Activated CD4-positive, alpha-beta T cell treated with anti-CD3 and anti-CD28 coated beads for 36 hours (primary cell): ENCODE measurements around the gene ENOX2. TPM values are rescaled to one million over a fixed set of nuclear protein-coding genes. Genes with fewer than 3 reads are reported as not detected.

Source experiments
- ATAC-seq: fragments of 200-7000 bp; cut with Tn5 transposase; one replicate; pipeline ENCODE4 v1.10.0; 2021; ENCODE audit warnings: mild to moderate bottlenecking, moderate library complexity
- CTCF ChIA-PET: fragments of 350-600 bp; sonication (Branson Sonifier 250); formaldehyde crosslinking; loops from one replicate; lab custom pipeline; 2021; ENCODE audit warnings: antibody characterized with exemption; lab: Charles Lee
- POLR2A ChIA-PET: fragments of 350-600 bp; sonication (Branson Sonifier 250); formaldehyde crosslinking; loops from one replicate; lab custom pipeline; 2021; ENCODE audit warnings: antibody characterized with exemption, inconsistent platforms; lab: Charles Lee
- DNase-seq: peaks from one replicate; pipeline ENCODE4 v3.0.0-alpha.2; 2020
- H3K27ac Mint-ChIP-seq: one replicate; pipeline ENCODE4 v1.8.0; 2021; ENCODE audit warnings: mixed read lengths
- H3K27me3 Mint-ChIP-seq: one replicate; pipeline ENCODE4 v1.8.0; 2021; ENCODE audit warnings: mixed read lengths
- H3K36me3 Mint-ChIP-seq: one replicate; pipeline ENCODE4 v1.8.0; 2021; ENCODE audit warnings: low read depth, mixed read lengths
- H3K4me1 Mint-ChIP-seq: one replicate; pipeline ENCODE4 v1.8.0; 2021; ENCODE audit warnings: mixed read lengths
- H3K4me3 Mint-ChIP-seq: one replicate; pipeline ENCODE4 v1.8.0; 2021; ENCODE audit warnings: mild to moderate bottlenecking, moderate library complexity, mixed read lengths
- H3K9me3 Mint-ChIP-seq: one replicate; pipeline ENCODE4 v1.8.0; 2021; ENCODE audit warnings: low read depth, mixed read lengths
- intact Hi-C, 2 experiments: fragments of 100-400 bp; cut with DNase I in 1 of 2; cut with micrococcal nuclease in 1 of 2; formaldehyde crosslinking; loops; one replicate each; pipeline versions ENCODE4 v1.14.2 to v1.15.1; 2022 to 2024; cut with DNase I, micrococcal nuclease
- total RNA-seq, 2 experiments: library from RNA; stranded (reverse); gene quantifications; one replicate each; pipeline ENCODE4 v1.2.3, GENCODE V29; 2021

The ENOX2 gene
- total RNA-seq, 2 experiments from 2014 or later, result 12.5 to 16.5 TPM

GRCh38 chrX:130649738-130650137 is 253.3 kb downstream of the ENOX2 start:
- ChIA-PET CTCF (no interaction called here), POLR2A (no interaction called here)
- Mint-ChIP-seq H3K27ac (no peak overlapping the region), H3K4me3 (no peak overlapping the region), H3K9me3 (no peaks in the 10 kb centered on the region), H3K4me1 (no peaks in the 10 kb centered on the region), H3K27me3 (no peaks in the 10 kb centered on the region), H3K36me3 (peaks cover 7% of the 10 kb centered on the region)
- ATAC-seq, result no peak
- no peak for DNase-seq
- intact Hi-C loops, result no loop called here

- no peak overlapping the region for H3K27ac Mint-ChIP-seq
- H3K4me1 Mint-ChIP-seq, result no peaks in the 10 kb centered on the region
- H3K36me3 Mint-ChIP-seq, result peaks cover 7% of the 10 kb centered on the region
- ChIA-PET CTCF (no interaction called here), POLR2A (no interaction called here)
- DNase-seq (no peak), ATAC-seq (no peak)
- intact Hi-C loops, result no loop called here
- H3K4me3 Mint-ChIP-seq, result no peak overlapping the region
- no peaks in the 10 kb centered on the region for H3K27me3 Mint-ChIP-seq
- H3K9me3 Mint-ChIP-seq, result no peaks in the 10 kb centered on the region
Observed at GRCh38 chrX:130647468-130647867, 255.5 kb downstream of the ENOX2 start.

- peaks cover 2% of the 10 kb centered on the region for H3K4me1 Mint-ChIP-seq
- POLR2A ChIA-PET, result no interaction called here
- H3K27ac Mint-ChIP-seq, result no peak overlapping the region
- no peak for ATAC-seq
- H3K27me3 Mint-ChIP-seq, result no peaks in the 10 kb centered on the region
- no peaks in the 10 kb centered on the region for H3K9me3 Mint-ChIP-seq
- intact Hi-C loops, result no loop called here
- DNase-seq, result no peak
- peaks cover 7% of the 10 kb centered on the region for H3K36me3 Mint-ChIP-seq
- CTCF ChIA-PET, result no interaction called here
- no peak overlapping the region for H3K4me3 Mint-ChIP-seq
Observed at GRCh38 chrX:130645955-130646583, 256.9 kb downstream of the ENOX2 start.

GRCh38 chrX:130637591-130637990 is 265.4 kb downstream of the ENOX2 start:
- DNase-seq (no peak), ATAC-seq (no peak)
- H3K9me3 Mint-ChIP-seq, result no peaks in the 10 kb centered on the region
- H3K36me3 Mint-ChIP-seq, result peaks cover 1% of the 10 kb centered on the region
- peaks cover 9% of the 10 kb centered on the region for H3K4me1 Mint-ChIP-seq
- H3K27me3 Mint-ChIP-seq, result no peaks in the 10 kb centered on the region
- intact Hi-C loops, result no loop called here
- no peak overlapping the region for H3K27ac Mint-ChIP-seq
- H3K4me3 Mint-ChIP-seq, result no peak overlapping the region
- CTCF ChIA-PET, result no interaction called here
- POLR2A ChIA-PET, result no interaction called here

- no peak for DNase-seq
- Mint-ChIP-seq H3K27ac (no peak overlapping the region), H3K36me3 (peaks cover 4% of the 10 kb centered on the region), H3K4me3 (no peak overlapping the region), H3K27me3 (no peaks in the 10 kb centered on the region), H3K9me3 (no peaks in the 10 kb centered on the region), H3K4me1 (peaks cover 9% of the 10 kb centered on the region)
- ChIA-PET POLR2A (no interaction called here), CTCF (interaction anchor here (1.0 kb wide), 1 partner anchor 23 kb away, joined by 3 read pairs; no protein-coding TSS in a partner anchor)
- intact Hi-C loops, result no loop called here
- ATAC-seq, result no peak
Observed at GRCh38 chrX:130636277-130636676, 266.7 kb downstream of the ENOX2 start.

GRCh38 chrX:130631011-130631410 is 272.0 kb downstream of the ENOX2 start:
- Mint-ChIP-seq H3K27ac (no peak overlapping the region), H3K36me3 (peaks cover 4% of the 10 kb centered on the region), H3K4me3 (no peak overlapping the region), H3K9me3 (no peaks in the 10 kb centered on the region), H3K4me1 (no peaks in the 10 kb centered on the region), H3K27me3 (no peaks in the 10 kb centered on the region)
- POLR2A ChIA-PET, result no interaction called here
- DNase-seq, result no peak
- intact Hi-C loops, result no loop called here
- ATAC-seq, result no peak
- CTCF ChIA-PET, result no interaction called here

GRCh38 chrX:130628516-130628915 is 274.5 kb downstream of the ENOX2 start:
- ChIA-PET POLR2A (no interaction called here), CTCF (no interaction called here)
- H3K9me3 Mint-ChIP-seq, result no peaks in the 10 kb centered on the region
- ATAC-seq (no peak), DNase-seq (no peak)
- H3K36me3 Mint-ChIP-seq, result peaks cover 6% of the 10 kb centered on the region
- no peak overlapping the region for H3K27ac Mint-ChIP-seq
- H3K4me1 Mint-ChIP-seq, result no peaks in the 10 kb centered on the region
- intact Hi-C loops, result no loop called here
- H3K4me3 Mint-ChIP-seq, result no peak overlapping the region
- H3K27me3 Mint-ChIP-seq, result no peaks in the 10 kb centered on the region

- DNase-seq (no peak), ATAC-seq (no peak)
- ChIA-PET CTCF (interaction anchor here (0.6 kb wide), 1 partner anchor 407 kb away, joined by 3 read pairs; no protein-coding TSS in a partner anchor), POLR2A (no interaction called here)
- no peaks in the 10 kb centered on the region for H3K9me3 Mint-ChIP-seq
- no peaks in the 10 kb centered on the region for H3K4me1 Mint-ChIP-seq
- H3K27ac Mint-ChIP-seq, result no peak overlapping the region
- H3K36me3 Mint-ChIP-seq, result peaks cover 6% of the 10 kb centered on the region
- intact Hi-C loops, result no loop called here
- H3K4me3 Mint-ChIP-seq, result no peak overlapping the region
- H3K27me3 Mint-ChIP-seq, result no peaks in the 10 kb centered on the region
Observed at GRCh38 chrX:130626521-130626920, 276.5 kb downstream of the ENOX2 start.

GRCh38 chrX:130625386-130625785 is 277.6 kb downstream of the ENOX2 start:
- ChIA-PET POLR2A (no interaction called here), CTCF (no interaction called here)
- no peak overlapping the region for H3K4me3 Mint-ChIP-seq
- no peak overlapping the region for H3K27ac Mint-ChIP-seq
- H3K9me3 Mint-ChIP-seq, result no peaks in the 10 kb centered on the region
- no peak for DNase-seq
- H3K36me3 Mint-ChIP-seq, result peaks cover 3% of the 10 kb centered on the region
- intact Hi-C loops, result no loop called here
- no peak for ATAC-seq
- H3K27me3 Mint-ChIP-seq, result no peaks in the 10 kb centered on the region
- H3K4me1 Mint-ChIP-seq, result no peaks in the 10 kb centered on the region

GRCh38 chrX:130623518-130623917 is 279.5 kb downstream of the ENOX2 start:
- POLR2A ChIA-PET, result no interaction called here
- no peak overlapping the region for H3K27ac Mint-ChIP-seq
- H3K4me1 Mint-ChIP-seq, result no peaks in the 10 kb centered on the region
- H3K27me3 Mint-ChIP-seq, result no peaks in the 10 kb centered on the region
- intact Hi-C loops, result no loop called here
- CTCF ChIA-PET, result no interaction called here
- no peak for DNase-seq
- no peak for ATAC-seq
- H3K36me3 Mint-ChIP-seq, result peaks cover 3% of the 10 kb centered on the region
- H3K4me3 Mint-ChIP-seq, result no peak overlapping the region
- no peaks in the 10 kb centered on the region for H3K9me3 Mint-ChIP-seq

- Mint-ChIP-seq H3K4me1 (no peaks in the 10 kb centered on the region), H3K27ac (no peak overlapping the region), H3K4me3 (no peak overlapping the region), H3K9me3 (no peaks in the 10 kb centered on the region), H3K27me3 (no peaks in the 10 kb centered on the region), H3K36me3 (no peaks in the 10 kb centered on the region)
- ChIA-PET CTCF (interaction anchor here (0.5 kb wide), 1 partner anchor 219 kb away, joined by 3 read pairs; no protein-coding TSS in a partner anchor), POLR2A (no interaction called here)
- ATAC-seq (no peak), DNase-seq (no peak)
- intact Hi-C loops, result no loop called here
Observed at GRCh38 chrX:130615941-130616340, 287.1 kb downstream of the ENOX2 start.

GRCh38 chrX:130607431-130607830 is 295.6 kb downstream of the ENOX2 start:
- Mint-ChIP-seq H3K27me3 (no peaks in the 10 kb centered on the region), H3K36me3 (no peaks in the 10 kb centered on the region), H3K4me3 (no peak overlapping the region), H3K4me1 (no peaks in the 10 kb centered on the region), H3K27ac (no peak overlapping the region), H3K9me3 (no peaks in the 10 kb centered on the region)
- CTCF ChIA-PET, result no interaction called here
- DNase-seq (no peak), ATAC-seq (no peak)
- POLR2A ChIA-PET, result no interaction called here
- intact Hi-C loops, result no loop called here
